ENCODE results near the gene AFAP1.
A peak's percentile ranks its signal among the peaks of the same experiment; 100 is the strongest.

The AFAP1 gene

GRCh38 chr4:7864685-7865084, 75.0 kb downstream of the AFAP1 start:
- no peak for DNase-seq (ENCODE audit: low spot score)

DNA sequence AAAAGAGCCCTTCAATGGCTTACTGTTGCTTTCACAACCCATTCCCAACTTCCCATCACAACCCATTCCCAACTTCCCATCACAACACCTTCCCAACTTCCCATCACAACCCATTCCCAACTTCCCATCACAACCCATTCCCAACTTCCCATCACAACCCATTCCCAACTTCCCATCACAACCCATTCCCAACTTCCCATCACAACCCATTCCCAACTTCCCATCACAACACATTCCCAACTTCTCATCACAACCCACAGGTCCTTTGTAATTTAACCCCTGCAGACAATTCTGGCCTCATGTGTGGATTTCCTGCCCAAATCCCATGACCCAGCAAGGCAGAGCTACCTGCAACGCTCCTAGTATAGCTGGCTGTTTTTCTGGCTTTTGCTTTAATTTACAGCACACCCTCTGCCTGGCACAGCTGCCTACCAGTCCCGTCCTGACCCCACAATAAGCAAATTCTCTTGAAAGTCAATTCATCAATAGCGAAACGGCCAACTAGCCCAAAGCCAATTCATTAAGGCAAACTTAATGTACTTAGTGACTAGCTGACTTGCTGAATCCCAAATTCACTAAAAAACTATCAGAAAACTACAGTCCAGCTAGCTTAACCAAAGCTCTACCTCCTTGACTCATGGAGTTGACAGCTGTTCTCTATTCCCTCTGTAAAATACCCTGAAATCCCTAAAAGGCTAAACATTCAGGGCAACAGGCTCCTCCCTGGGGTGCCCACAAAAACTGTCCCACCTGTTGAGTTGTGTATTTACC, 75.6 kb downstream of the AFAP1 start:
- no peak for DNase-seq (ENCODE audit: low spot score)

DNA sequence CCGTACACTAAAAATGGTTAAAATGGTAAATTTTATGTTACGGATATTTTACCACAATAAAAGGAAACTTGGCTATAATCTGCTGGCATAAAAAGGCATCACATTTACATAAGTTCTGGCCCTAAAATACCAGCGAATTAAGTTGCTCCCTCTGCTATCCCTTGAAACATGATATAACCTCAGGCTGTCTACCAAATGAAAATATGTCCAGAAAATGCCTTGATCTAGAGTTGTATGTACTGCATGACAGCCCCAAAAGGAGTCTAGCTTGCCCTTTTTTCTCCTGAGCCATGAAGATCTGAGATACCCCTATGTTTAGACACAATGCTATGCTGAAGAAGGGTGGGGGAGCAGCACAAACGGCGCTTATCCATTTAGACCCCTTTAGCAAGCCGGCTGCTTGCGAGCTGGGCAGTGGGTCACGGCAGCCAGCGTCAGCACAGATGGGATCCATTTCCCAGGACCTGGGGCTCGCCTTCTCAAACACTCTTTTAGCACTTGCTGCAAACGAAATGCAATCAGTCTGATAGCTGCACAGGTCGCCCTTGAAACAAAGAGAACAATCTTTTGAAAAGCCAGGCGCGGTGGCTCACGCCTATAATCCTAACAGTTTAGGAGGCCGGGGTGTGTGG, 77.0 kb downstream of the AFAP1 start:
- no peak for DNase-seq (ENCODE audit: low spot score)

- DNase-seq (ENCODE audit: low spot score): peak; percentile 35
These were observed 78.2 kb downstream of the AFAP1 start for GRCh38 chr4:7861440-7861881.

- DNase-seq (ENCODE audit: low spot score): no peak
These were observed 79.0 kb downstream of the AFAP1 start for GRCh38 chr4:7860600-7861163.

DNA sequence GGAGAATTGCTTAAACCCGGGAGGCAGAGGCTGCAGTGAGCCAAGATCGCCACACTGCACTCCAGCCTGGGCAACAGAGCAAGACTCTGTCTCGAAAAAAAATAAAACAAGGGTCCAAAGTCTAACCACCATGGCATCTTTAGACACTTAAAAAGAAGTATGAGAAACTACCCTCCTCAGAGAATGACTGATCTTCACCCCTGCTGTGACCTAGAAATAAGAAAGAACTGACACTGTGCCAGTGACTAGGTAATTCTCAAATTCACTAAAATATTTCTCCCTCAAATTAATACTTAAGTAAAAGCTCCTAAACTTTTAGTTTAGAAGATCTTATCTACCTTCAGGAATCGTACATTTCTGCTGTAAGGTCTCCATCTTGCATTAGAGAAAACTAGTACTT, 80.3 kb downstream of the AFAP1 start:
- DNase-seq (ENCODE audit: low spot score): no peak

DNA sequence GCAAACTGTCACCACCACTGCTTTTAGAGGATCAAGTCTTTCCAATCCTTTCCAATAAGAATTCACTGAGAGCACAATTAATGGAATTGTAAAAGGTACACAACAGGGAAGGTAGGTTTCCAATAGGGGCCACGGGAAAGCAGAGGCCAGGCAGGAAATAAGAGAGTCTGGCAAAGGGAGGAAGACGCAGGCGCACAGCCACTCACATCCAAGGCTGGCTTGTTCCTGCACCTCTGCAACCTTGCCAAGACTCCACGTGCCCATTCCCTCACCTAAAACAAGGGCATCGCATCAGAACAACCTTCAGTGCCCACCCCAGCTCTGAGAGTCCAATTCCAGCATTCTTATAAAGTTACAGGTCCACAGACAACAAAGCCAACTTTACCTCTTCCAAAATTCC, 81.2 kb downstream of the AFAP1 start:
- no peak for DNase-seq (ENCODE audit: low spot score)

DNA sequence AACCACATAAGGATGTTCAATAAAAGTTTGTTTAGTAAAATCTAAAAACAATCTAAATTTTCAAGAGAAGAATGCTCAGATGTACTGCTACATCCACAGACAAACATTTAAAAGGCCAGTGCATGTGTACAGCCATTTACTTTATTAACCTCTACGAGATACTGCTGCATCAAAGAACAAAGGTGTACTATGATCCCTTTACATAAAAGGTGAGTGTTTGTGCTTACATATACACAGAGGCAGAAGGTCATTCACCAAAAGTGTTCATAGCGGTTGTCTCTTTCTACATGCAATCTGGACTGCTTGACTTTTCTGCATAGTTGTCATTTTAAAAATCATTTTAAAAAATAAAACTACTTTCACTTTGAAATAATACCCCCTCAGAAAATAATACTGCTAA, 81.7 kb downstream of the AFAP1 start:
- no peak for DNase-seq (ENCODE audit: low spot score)

DNA sequence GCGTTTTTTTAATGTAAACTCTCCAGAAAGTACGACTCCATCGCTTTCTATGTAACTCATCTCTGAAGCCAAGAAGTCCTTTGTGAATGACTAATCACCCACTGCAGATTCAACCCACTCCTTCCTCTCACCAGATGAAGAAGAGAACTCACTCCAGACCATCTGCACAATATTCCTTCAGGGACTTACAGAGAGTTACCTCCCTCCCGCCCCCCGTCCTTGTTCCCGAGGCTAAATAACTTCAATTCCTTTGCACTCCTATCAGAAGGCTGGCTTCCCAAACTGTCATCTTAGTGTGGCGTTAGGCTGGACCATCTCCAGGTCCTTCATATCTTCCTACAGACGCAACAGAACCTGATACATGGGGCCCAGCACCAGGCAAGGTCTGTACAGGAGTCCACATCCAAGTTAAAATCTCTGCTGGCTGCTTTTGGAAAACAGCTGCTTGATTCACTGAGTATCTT, 82.4 kb downstream of the AFAP1 start:
- no peak for DNase-seq (ENCODE audit: low spot score)

- DNase-seq (ENCODE audit: low spot score): no peak
These were observed 83.9 kb downstream of the AFAP1 start for GRCh38 chr4:7855731-7856130.

DNA sequence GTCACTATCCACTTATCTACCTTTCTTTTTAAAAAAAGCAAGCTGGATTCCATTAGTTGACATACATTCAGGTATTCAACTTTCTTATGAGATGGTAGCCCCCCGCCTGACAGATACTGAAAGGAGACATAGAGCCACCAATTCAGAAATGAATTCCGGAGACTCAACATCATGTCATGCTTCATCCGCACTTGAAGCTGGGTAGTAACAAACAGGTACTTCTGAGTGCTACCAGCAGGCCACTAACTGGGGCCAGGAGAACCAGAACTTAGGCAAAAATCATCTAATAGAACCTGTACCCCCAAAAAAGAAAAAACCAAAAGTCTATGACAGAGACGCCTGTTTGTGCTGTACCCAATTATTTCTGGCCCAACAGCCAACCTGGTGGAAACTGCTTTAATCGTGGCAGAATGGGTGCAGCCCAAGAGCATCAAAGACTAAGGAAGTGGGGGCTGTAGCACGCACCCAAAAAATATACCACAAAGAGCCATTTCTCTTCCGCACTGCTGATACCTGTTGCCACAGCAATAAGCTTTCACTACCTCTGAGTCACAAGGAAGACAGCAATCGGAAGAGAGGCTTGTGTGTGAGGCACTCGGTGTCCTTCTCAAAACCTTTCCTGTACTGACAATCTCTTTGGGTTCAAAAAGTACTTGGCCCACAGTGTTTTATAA, 84.8 kb downstream of the AFAP1 start:
- no peak for DNase-seq (ENCODE audit: low spot score)

- no peak for DNase-seq (ENCODE audit: low spot score)
These were observed 85.4 kb downstream of the AFAP1 start for GRCh38 chr4:7854216-7854615.

DNA sequence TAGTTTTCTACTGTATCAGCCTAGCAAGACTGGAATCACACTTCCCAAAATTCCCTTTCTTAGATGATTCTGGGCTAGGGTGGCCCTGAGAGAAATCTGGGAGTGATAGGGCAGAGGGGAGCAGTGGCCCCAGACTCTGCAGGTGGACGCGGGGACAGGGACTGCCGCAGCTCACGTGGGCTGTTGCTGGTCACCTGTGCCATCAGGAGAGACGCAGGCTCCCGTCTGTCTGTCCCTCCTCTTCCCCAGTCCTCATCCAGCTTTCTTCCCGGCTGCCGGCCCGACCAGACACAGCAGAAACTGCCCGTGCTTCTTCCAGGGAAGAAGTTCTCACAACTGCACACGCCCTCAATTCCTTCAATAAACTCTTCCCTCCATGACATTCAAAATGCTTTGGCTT, 86.4 kb downstream of the AFAP1 start:
- no peak for DNase-seq (ENCODE audit: low spot score)

- DNase-seq (ENCODE audit: low spot score): no peak
These were observed 87.0 kb downstream of the AFAP1 start for GRCh38 chr4:7852568-7853185.

DNA sequence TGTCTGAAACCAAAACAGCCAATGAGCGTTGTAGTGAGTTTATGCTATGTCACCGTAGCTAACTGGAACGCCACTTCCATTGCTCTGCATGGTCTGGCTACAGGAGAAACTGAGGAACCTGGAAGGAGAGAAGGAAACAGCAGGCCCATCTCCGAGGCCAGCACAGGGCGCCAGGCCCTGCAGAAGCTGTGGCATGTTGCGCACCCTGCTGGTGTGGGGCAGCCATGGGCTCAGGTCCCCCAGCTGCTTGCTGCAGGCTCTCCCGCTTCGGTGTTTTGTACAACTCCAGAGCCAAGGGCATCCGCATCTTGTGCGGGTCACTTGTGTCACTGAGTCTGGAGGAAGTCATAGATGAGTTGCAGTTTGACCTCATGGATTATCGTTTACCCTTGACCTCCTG, 89.2 kb downstream of the AFAP1 start:
- DNase-seq (ENCODE audit: low spot score): peak; percentile 48

DNA sequence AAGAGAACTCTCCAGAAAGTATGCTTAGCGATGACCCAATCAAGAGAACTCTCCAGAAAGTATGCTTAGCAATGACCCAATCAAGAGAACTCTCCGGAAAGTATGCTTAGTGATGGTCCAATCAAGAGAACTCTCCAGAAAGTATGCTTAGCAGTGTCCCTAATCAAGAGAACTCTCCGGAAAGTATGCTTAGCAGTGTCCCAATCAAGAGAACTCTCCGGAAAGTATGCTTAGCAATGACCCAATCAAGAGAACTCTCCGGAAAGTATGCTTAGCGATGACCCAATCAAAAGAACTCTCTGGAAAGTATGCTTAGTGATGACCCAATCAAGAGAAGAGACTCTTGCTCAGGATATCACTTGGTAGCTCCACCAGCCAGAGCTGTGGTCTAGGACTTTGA, 92.5 kb downstream of the AFAP1 start:
- no peak for DNase-seq (ENCODE audit: low spot score)

GRCh38 chr4:7845493-7846128, 94.0 kb downstream of the AFAP1 start:
- no peak for DNase-seq (ENCODE audit: low spot score)

DNA sequence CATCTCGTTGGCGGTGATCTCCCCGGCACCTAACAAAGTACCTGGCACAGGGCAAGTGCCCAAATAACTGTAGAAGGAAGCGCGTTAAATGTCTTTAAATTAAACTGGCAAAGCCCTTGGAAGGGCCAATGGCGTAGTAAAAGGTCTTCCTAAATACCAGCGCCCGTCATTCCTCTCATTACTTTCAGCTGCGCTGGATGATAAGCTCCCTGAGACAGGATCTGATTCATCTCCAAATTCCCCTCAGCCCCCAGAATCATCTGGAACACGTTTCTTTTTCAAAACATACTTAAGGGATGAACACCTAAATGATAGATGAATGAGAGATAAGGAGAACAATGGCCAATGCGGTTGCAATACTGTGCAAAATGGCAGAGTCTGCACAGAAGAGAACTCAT, 95.1 kb downstream of the AFAP1 start:
- no peak for DNase-seq (ENCODE audit: low spot score)

GRCh38 chr4:7843831-7844593, 95.6 kb downstream of the AFAP1 start:
- DNase-seq (ENCODE audit: low spot score): peak; percentile 83

- DNase-seq (ENCODE audit: low spot score): no peak
These were observed 97.0 kb downstream of the AFAP1 start for GRCh38 chr4:7842384-7843279.

Data from iPS-NIHi11 (cell line).